Measurements from ENCODE around the gene PUM1. TPM values are rescaled to one million over a fixed set of nuclear protein-coding genes. Genes with fewer than 3 reads are reported as not detected.

Gene PUM1
- total and polyA plus RNA-seq, 10 donors: 14.9 to 122 (median 82.5) TPM

DNA sequence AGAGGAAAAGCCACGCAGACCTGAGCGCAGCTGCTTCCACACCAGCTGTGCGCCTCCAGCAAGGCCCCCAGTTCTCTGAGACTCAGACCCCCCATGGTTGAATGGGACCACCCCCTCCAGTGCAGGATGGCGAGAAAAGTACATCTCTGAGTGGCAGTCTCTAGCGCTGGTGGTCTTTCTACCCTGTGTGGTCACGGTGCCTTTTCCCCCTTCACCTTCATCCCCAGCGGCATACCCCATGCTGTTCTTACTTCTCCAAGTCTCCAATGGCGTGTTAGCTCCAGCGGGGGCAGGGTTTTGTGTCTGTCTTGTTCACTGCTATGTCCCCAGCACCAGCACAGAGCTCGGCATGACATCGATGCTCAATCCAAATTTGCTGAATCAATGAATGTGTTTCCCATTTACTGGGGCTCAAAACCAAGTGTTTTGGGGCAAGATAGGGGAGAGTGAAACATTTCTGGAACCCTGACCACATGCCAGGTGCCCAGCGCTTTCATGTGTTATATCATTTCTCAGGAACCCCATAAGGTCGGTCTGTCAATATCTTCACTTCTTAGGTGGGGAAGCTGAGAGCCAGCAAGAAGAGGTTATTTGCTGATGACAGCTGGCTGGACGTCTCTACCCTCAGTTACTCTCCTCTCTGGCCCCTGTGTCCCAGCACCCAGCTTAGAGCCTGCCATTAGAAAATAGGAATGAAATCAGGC, 156.0 kb downstream of the PUM1 start:
- WGBS, 5 donors: 42 to 66% (median 53%) methylated on average over 11 to 14 of the region's 14 CpGs
- Histone ChIP-seq H3K9me3 (no peaks in the 10 kb centered on the region), H3K27me3 (replicated peaks in 1 of 7) (peaks cover 0 to 43% (median 14%) of the 10 kb centered on the region in 7 donors), H3K4me3 (peak overlapping the region in 5 of 8 donors; percentile 32 to 70 (median 45)), H3K4me1 (peaks cover 10 to 83% (median 56%) of the 10 kb centered on the region in 6 donors), H3K36me3 (no peaks in the 10 kb centered on the region), H3K27ac (peak overlapping the region in 5 of 8 donors; percentile 39 to 84 (median 66))
- TF ChIP-seq POLR2A (IDR thresholded peaks at IDR 0.05): no peak
- no peak for TF ChIP-seq POLR2AphosphoS5 (IDR thresholded peaks at IDR 0.05)
- TF ChIP-seq, protein P1, sequence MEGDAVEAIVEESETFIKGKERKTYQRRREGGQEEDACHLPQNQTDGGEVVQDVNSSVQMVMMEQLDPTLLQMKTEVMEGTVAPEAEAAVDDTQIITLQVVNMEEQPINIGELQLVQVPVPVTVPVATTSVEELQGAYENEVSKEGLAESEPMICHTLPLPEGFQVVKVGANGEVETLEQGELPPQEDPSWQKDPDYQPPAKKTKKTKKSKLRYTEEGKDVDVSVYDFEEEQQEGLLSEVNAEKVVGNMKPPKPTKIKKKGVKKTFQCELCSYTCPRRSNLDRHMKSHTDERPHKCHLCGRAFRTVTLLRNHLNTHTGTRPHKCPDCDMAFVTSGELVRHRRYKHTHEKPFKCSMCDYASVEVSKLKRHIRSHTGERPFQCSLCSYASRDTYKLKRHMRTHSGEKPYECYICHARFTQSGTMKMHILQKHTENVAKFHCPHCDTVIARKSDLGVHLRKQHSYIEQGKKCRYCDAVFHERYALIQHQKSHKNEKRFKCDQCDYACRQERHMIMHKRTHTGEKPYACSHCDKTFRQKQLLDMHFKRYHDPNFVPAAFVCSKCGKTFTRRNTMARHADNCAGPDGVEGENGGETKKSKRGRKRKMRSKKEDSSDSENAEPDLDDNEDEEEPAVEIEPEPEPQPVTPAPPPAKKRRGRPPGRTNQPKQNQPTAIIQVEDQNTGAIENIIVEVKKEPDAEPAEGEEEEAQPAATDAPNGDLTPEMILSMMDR (IDR thresholded peaks at IDR 0.05 in 8 of 11, conservative IDR thresholded peaks at IDR 0.05 in 3 of 11): no peak
- no peak for DNase-seq
- intact Hi-C loops (cut with DNase I; ENCODE audit: low total_unique reads): loop anchor here (5.0 to 10.0 kb wide), 3 partner anchors 107 to 185 kb away; partner anchors contain the start of gene MATN1

DNA sequence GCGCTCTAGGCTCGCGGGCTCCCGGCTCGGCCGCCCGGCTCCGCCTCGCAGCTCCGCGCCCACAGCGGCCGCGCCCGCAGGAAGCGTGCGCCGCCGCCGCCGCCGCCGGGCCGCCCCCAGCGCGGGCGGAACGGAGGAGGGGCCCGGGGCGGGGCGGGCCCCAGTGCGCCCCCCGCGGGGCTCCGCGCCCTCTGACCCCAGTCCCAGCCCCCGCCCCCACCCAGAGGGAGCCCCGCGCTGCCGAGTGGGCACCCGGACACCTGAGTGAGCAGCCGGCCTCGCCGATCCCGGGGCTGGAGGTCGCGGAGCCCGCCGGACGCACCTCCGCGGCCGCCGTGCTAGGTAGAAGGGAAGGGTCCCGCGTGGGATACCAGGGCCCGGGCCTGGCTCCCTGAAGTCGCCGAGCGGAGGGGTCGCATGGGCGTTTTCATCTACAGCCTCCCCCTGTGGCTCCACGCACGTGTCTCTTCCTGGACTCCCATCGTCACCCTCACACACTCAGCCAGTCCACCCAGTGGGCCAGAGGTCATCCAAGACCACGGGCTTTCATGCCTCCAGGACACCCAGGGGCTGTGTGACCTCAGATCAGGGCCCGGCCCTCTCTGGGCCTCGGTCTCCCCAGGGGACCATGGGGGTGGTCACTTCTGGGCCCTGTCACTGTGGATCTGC, 156.7 kb downstream of the PUM1 start, which contains the start of gene SDC3:
SDC3 (minus strand) TSS at position 63 of the 669 bp plus-strand sequence. CDS start 172 bp downstream, outside the sequence.
- DNase-seq: peak; percentile 80
- peaks cover 10 to 90% (median 59%) of the 10 kb centered on the region in 6 donors for H3K4me1 ChIP-seq
- no peaks in the 10 kb centered on the region for H3K36me3 ChIP-seq
- H3K9me3 ChIP-seq: no peaks in the 10 kb centered on the region
- H3K27me3 ChIP-seq (replicated peaks in 1 of 7): peaks cover 0 to 43% (median 14%) of the 10 kb centered on the region in 7 donors
- H3K4me3 ChIP-seq: peak within 1 kb of the TSS; percentile 27 to 70 (median 40)
- TF ChIP-seq, protein P1 (IDR thresholded peaks at IDR 0.05 in 8 of 11, conservative IDR thresholded peaks at IDR 0.05 in 3 of 11): no peak
- TF ChIP-seq POLR2AphosphoS5 (IDR thresholded peaks at IDR 0.05): peak in 1 of 3 donors; percentile 52
- intact Hi-C loops (cut with DNase I; ENCODE audit: low total_unique reads): no loop called here
- 2 to 5% (median 3%) methylated on average over 23 to 65 of the region's 68 CpGs for WGBS, 5 donors
- H3K27ac ChIP-seq: peak within 1 kb of the TSS in 7 of 8 donors; percentile 44 to 84 (median 76)

DNA sequence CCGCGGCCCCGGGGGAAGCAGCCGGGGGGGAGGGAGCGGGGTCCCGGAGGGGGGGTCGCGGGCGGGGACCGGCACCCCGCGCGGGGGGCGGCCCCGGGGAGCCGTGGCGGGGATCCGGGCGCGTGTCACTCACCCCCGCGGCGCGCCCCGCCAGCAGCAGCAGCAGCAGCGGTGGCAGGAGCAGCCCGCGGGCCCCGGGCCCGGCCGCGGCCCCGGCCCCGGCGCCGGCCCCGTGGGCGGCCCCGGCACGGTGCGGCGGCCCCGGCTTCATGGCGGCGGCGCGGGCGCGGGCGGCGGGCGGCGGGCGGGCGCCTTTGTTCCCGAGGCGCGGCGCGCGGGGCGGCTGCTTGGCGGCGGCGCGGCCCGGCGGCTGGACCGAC, 157.2 kb downstream of the PUM1 start:
- intact Hi-C loops (cut with DNase I; ENCODE audit: low total_unique reads): no loop called here
- Histone ChIP-seq H3K4me3 (peak overlapping the region; percentile 26 to 70 (median 38)), H3K27ac (peak overlapping the region in 6 of 8 donors; percentile 44 to 84 (median 76)), H3K27me3 (replicated peaks in 1 of 7) (peaks cover 0 to 43% (median 14%) of the 10 kb centered on the region in 7 donors), H3K4me1 (peaks cover 10 to 91% (median 60%) of the 10 kb centered on the region in 6 donors), H3K9me3 (no peaks in the 10 kb centered on the region), H3K36me3 (no peaks in the 10 kb centered on the region)
- TF ChIP-seq POLR2A (IDR thresholded peaks at IDR 0.05): no peak
- no peak for TF ChIP-seq POLR2AphosphoS5 (IDR thresholded peaks at IDR 0.05)
- TF ChIP-seq, protein P1 (IDR thresholded peaks at IDR 0.05 in 8 of 11, conservative IDR thresholded peaks at IDR 0.05 in 3 of 11): no peak
- WGBS, 5 donors: 0 to 1% (median 1%) methylated on average over 3 to 69 of the region's 69 CpGs; no CpG with 5 or more reads in 1 of the 5 donors
- DNase-seq: peak; percentile 77
